ENCODE measurements around the gene PLCE1.

Gene PLCE1

DNA sequence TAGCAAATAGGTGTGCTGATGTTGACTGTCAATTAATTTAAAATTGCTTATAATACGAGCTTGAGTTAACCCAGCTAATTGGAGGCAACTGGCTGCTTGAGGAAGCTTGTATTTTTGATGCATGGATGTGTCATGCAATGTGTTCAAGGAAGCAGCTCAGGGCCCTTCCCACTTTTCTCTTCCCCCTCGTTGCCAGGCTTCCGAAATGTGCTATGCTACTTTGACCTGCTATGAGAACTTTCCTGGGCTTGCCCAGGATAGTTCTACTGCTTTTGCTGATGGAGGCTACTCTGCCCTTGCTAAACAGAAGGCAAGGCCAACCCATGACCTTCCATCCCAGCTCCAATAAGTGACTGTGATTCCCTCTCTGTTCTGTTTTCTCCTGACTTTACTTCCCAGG lies 24.4 kb downstream of the PLCE1 start:
- no peak overlapping the region for H3K4me3 ChIP-seq (ENCODE audit: low read depth, low read length)
- no peaks in the 10 kb centered on the region for H3K4me1 ChIP-seq
- no peaks in the 10 kb centered on the region for H3K27me3 ChIP-seq
- DNase-seq: no peak
- H3K9me3 ChIP-seq: no peaks in the 10 kb centered on the region
- H3K36me3 ChIP-seq: no peaks in the 10 kb centered on the region
- TF ChIP-seq, protein P1, sequence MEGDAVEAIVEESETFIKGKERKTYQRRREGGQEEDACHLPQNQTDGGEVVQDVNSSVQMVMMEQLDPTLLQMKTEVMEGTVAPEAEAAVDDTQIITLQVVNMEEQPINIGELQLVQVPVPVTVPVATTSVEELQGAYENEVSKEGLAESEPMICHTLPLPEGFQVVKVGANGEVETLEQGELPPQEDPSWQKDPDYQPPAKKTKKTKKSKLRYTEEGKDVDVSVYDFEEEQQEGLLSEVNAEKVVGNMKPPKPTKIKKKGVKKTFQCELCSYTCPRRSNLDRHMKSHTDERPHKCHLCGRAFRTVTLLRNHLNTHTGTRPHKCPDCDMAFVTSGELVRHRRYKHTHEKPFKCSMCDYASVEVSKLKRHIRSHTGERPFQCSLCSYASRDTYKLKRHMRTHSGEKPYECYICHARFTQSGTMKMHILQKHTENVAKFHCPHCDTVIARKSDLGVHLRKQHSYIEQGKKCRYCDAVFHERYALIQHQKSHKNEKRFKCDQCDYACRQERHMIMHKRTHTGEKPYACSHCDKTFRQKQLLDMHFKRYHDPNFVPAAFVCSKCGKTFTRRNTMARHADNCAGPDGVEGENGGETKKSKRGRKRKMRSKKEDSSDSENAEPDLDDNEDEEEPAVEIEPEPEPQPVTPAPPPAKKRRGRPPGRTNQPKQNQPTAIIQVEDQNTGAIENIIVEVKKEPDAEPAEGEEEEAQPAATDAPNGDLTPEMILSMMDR (IDR thresholded peaks at IDR 0.05; ENCODE audit: low read depth, low read length): no peak

DNA sequence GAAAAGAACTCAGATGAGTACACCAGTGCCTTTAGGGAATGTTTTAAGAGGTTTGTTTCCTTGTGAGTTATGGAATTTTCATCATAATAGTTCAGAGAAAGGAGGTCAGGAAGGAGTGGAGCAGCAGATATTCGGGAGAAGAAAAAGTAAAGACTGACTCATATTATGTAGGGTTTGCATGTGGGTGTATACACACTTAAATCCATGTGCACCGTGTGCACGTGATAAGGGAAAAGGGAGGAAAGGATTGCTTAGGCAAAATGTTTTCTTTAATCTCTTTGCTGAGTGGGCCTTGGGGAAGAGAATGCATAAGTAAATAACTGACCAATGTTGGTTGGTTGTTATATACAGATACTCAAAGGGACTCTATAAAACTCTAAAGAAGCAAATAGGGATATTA lies 30.2 kb downstream of the PLCE1 start:
- Histone ChIP-seq H3K9me3 (no peaks in the 10 kb centered on the region), H3K36me3 (no peaks in the 10 kb centered on the region), H3K4me1 (no peaks in the 10 kb centered on the region; the same call in 1 of the 2 replicates), H3K4me3 (ENCODE audit: low read depth, low read length) (no peak overlapping the region), H3K27me3 (no peaks in the 10 kb centered on the region)
- no peak for DNase-seq
- TF ChIP-seq, protein P1 (IDR thresholded peaks at IDR 0.05; ENCODE audit: low read depth, low read length): no peak

DNA sequence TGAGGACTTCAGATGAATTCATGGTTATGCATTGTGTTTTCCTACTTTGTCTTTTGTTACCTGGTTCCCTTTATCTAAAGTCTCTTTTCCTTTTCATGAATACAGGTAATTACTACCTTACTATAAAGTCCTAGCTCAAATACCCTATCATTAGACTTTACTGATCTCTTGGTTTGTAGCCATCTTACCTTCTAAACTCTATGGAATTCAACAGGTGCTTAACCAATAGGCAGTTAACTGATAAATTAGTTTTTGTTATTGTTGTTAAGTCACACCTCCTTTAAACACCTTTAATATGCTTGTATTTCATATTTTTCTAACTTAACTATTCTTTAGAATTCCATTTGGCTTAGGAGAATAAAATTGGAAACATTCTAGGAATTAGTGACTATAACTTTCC lies 30.7 kb downstream of the PLCE1 start:
- Histone ChIP-seq H3K9me3 (no peaks in the 10 kb centered on the region), H3K4me3 (ENCODE audit: low read depth, low read length) (no peak overlapping the region), H3K4me1 (no peaks in the 10 kb centered on the region; the same call in 1 of the 2 replicates), H3K36me3 (no peaks in the 10 kb centered on the region), H3K27me3 (no peaks in the 10 kb centered on the region)
- DNase-seq: no peak
- TF ChIP-seq, protein P1 (IDR thresholded peaks at IDR 0.05; ENCODE audit: low read depth, low read length): no peak

DNA sequence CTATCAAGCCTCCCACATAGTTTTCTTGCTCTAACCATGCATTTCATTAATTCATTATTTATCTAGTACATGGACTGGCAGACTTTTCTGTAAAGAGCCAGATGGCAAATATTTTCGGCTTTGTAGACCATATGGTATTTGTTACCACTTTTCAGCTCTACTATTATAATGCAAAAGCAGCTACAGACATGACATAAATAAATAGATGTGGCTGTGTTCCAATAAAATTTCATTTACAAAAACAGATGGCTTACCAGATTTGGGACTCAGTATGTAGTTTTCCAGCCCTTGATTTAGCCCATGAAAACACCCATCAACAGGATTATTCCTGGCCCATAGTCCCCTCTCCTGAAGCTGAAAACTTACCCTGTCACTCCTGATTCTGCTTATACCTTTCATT lies 32.1 kb downstream of the PLCE1 start:
- Histone ChIP-seq H3K9me3 (no peaks in the 10 kb centered on the region), H3K4me3 (ENCODE audit: low read depth, low read length) (no peak overlapping the region), H3K27me3 (no peaks in the 10 kb centered on the region), H3K36me3 (no peaks in the 10 kb centered on the region), H3K4me1 (no peaks in the 10 kb centered on the region; the same call in 1 of the 2 replicates)
- DNase-seq: no peak
- TF ChIP-seq, protein P1 (IDR thresholded peaks at IDR 0.05; ENCODE audit: low read depth, low read length): no peak

DNA sequence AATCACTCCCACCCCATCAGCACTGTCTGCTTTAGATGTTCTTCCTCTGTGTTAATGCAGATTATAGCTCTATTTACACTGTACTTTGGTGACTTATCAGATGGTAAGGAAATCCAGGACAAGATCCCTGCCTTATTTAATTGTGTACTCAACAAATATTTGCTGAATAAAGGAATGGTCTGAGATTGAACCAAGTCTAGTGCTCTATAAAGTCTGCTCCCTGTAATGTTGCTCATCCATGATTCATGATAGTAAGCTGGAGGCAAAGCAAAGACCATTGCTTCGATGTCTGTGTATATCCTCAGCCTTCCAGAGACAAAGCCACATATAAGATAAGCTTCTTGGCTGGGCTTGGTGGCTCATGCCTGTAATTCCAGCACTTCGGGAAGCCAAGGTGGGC lies 33.5 kb downstream of the PLCE1 start:
- H3K4me3 ChIP-seq (ENCODE audit: low read depth, low read length): no peak overlapping the region
- TF ChIP-seq, protein P1 (IDR thresholded peaks at IDR 0.05; ENCODE audit: low read depth, low read length): no peak
- no peaks in the 10 kb centered on the region; the same call in 1 of the 2 replicates for H3K4me1 ChIP-seq
- DNase-seq: no peak
- no peaks in the 10 kb centered on the region for H3K9me3 ChIP-seq
- H3K27me3 ChIP-seq: no peaks in the 10 kb centered on the region
- H3K36me3 ChIP-seq: no peaks in the 10 kb centered on the region

DNA sequence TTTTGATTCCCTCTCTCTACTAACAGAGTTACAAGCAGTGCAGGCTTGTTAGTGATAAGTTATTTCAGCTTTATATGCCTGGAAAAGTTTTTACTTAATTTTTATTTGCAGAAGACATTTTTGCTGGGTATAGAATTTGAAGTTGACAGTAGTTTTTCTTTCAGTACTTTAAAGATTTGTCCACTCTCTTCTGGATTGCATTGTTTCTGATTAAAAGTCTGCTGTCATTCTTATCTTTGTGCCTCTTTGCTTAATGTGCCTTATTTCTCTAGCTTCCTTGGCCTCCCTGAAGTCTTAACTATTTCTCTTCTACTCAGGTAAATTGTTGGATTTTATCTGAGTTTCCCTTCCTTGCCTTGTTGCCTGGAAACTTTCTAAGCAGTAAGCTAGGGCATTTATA lies 36.2 kb downstream of the PLCE1 start:
- TF ChIP-seq, protein P1 (IDR thresholded peaks at IDR 0.05; ENCODE audit: low read depth, low read length): no peak
- Histone ChIP-seq H3K9me3 (no peaks in the 10 kb centered on the region), H3K27me3 (no peaks in the 10 kb centered on the region), H3K4me3 (ENCODE audit: low read depth, low read length) (no peak overlapping the region), H3K36me3 (no peaks in the 10 kb centered on the region), H3K4me1 (no peaks in the 10 kb centered on the region; the same call in 1 of the 2 replicates)
- DNase-seq: no peak

Data from BE2C (cell line).